Erythroblast (primary cell): ENCODE measurements around the gene SPRR3.

Experiments used
- GATA1 ChIP-seq: IDR thresholded peaks from 2 replicates; pipeline ENCODE4 v1.6.1; 2011; ENCODE audit warnings: low read depth, mild to moderate bottlenecking, control low read depth, low read length, moderate library complexity
- POLR2A ChIP-seq: IDR thresholded peaks from 2 replicates; pipeline ENCODE4 v1.6.1; 2011; ENCODE audit warnings: mild to moderate bottlenecking, low read length

GRCh38 chr1:152986578-152986977, 15.0 kb upstream of the SPRR3 start:
- TF ChIP-seq POLR2A (no peak), GATA1 (no peak)
